A549 (cell line): ENCODE measurements around the gene LRIG1. TPM values are rescaled to one million over a fixed set of nuclear protein-coding genes. Genes with fewer than 3 reads are reported as not detected.

Experiments
- ATAC-seq, 2 experiments: fragments of 200-7000 bp in 1 of 2; fragments of >200 bp in 1 of 2; cut with Nextera tagmentation in 1 of 2; cut with Tn5 transposase in 1 of 2; 3 replicates each; pipeline versions ENCODE4 v1.8.0 to v1.9.1; 2018 to 2020; ENCODE audit warnings: mild to moderate bottlenecking in 1 of 2, moderate library complexity in 1 of 2
- CTCF ChIA-PET: fragments of 300-600 bp; sonication (Branson Sonifier 250); formaldehyde crosslinking; extraction: SDS; loops from one replicate; lab custom pipeline; 2021; ENCODE audit warnings: antibody characterized with exemption, inconsistent platforms; lab: Yijun Ruan, JAX
- POLR2A ChIA-PET: fragments of 350-600 bp; formaldehyde crosslinking; extraction: SDS; loops from one replicate; lab custom pipeline; 2021; ENCODE audit warnings: antibody characterized with exemption, inconsistent platforms; lab: Yijun Ruan, JAX
- DNase-seq, 2 experiments: peaks; one replicate each; pipeline versions ENCODE4 v3.0.0 to v3.0.0-alpha.2; 2011 to 2016; ENCODE audit warnings: low read depth in 1 of 2, low spot score in 1 of 2
- FAIRE-seq: peaks from 2 replicates; lab custom pipeline; 2011; peaks lifted over from hg19 to GRCh38; lab: Jason Lieb, UNC
- H3K27ac ChIP-seq, 2 experiments: fragments of >200 bp; sonication (Bioruptor Twin); formaldehyde crosslinking; 3 replicates each; pipeline ENCODE4 v1.5.1; 2016 to 2017
- H3K4me1 ChIP-seq: fragments of >200 bp; sonication (Bioruptor Twin); formaldehyde crosslinking; 3 replicates; pipeline ENCODE4 v1.6.1; 2016
- H3K4me2 ChIP-seq: fragments of >200 bp; sonication (Bioruptor Twin); formaldehyde crosslinking; 3 replicates; pipeline ENCODE4 v1.6.1; 2016
- H3K4me3 ChIP-seq: fragments of >200 bp; sonication (Bioruptor Twin); formaldehyde crosslinking; 3 replicates; pipeline ENCODE4 v1.5.1; 2016
- H3K9me3 ChIP-seq: fragments of >200 bp; sonication (Bioruptor Twin); formaldehyde crosslinking; 3 replicates; pipeline ENCODE4 v1.6.1; 2016
- BCL3 ChIP-seq: fragments of >200 bp; sonication (Bioruptor Twin); formaldehyde crosslinking; IDR thresholded peaks from 3 replicates; pipeline ENCODE4 v1.6.1; 2016
- CBX8 ChIP-seq: fragments of 200-600 bp; sonication (generic); IDR thresholded peaks from 2 replicates; pipeline ENCODE4 v1.6.1; 2016
- CHD4 ChIP-seq: fragments of 200-600 bp; sonication (generic); IDR thresholded peaks from 2 replicates; pipeline ENCODE4 v1.6.1; 2016; ENCODE audit warnings: antibody characterized with exemption, mild to moderate bottlenecking, borderline replicate concordance
- FOXS1 ChIP-seq: fragments of 250-450 bp; sonication (Bioruptor Pico); IDR thresholded peaks from 2 replicates; pipeline ENCODE4 v1.5.0; 2020; ENCODE audit warnings: mild to moderate bottlenecking, moderate library complexity
- GATA3 ChIP-seq: IDR thresholded peaks from 2 replicates; pipeline ENCODE4 v1.6.1; 2012; ENCODE audit warnings: borderline replicate concordance
- HMGXB4 ChIP-seq: fragments of 250-450 bp; sonication (Bioruptor Pico); IDR thresholded peaks from 2 replicates; pipeline ENCODE4 v1.5.0; 2021; ENCODE audit warnings: mild to moderate bottlenecking, moderate library complexity, borderline replicate concordance
- HOXB13 ChIP-seq: fragments of 250-450 bp; sonication (Bioruptor Pico); IDR thresholded peaks from 2 replicates; pipeline ENCODE4 v1.5.0; 2020; ENCODE audit warnings: low read depth, mild to moderate bottlenecking, moderate library complexity
- HOXB5 ChIP-seq: fragments of 250-450 bp; sonication (Bioruptor Pico); IDR thresholded peaks from 2 replicates; pipeline ENCODE4 v1.5.0; 2020; ENCODE audit warnings: mild to moderate bottlenecking, moderate library complexity
- JUNB ChIP-seq: fragments of >200 bp; sonication (Bioruptor Twin); formaldehyde crosslinking; IDR thresholded peaks from 2 replicates; pipeline ENCODE4 v1.6.1; 2016
- KDM5A ChIP-seq: fragments of 200-600 bp; sonication (generic); IDR thresholded peaks from 2 replicates; pipeline ENCODE4 v1.6.1; 2016; ENCODE audit warnings: antibody characterized with exemption, mild to moderate bottlenecking
- MAX ChIP-seq: IDR thresholded peaks from 2 replicates; pipeline ENCODE4 v1.6.1; 2012
- MAZ ChIP-seq: fragments of 150-350 bp; IDR thresholded peaks from 2 replicates; pipeline ENCODE4 v1.6.1; 2014; ENCODE audit warnings: antibody characterized with exemption, low read depth, low read length, borderline replicate concordance
- MYC ChIP-seq: IDR thresholded peaks from 2 replicates; pipeline ENCODE4 v1.6.1; 2012; ENCODE audit warnings: mild to moderate bottlenecking, inconsistent platforms, low read length, improper control_type of control experiment, borderline replicate concordance
- NFE2L2 ChIP-seq: fragments of 150-350 bp; conservative IDR thresholded peaks from 2 replicates; pipeline ENCODE4 v1.6.1; 2014; ENCODE audit warnings: low read length
- NPAS2 ChIP-seq: fragments of 250-450 bp; sonication (Bioruptor Pico); IDR thresholded peaks from 2 replicates; pipeline ENCODE4 v1.8.0; 2022; ENCODE audit warnings: mild to moderate bottlenecking, moderate library complexity, borderline replicate concordance
- PHF8 ChIP-seq: fragments of 200-600 bp; sonication (generic); IDR thresholded peaks from 2 replicates; pipeline ENCODE4 v1.6.1; 2016; ENCODE audit warnings: low read depth, mild to moderate bottlenecking, antibody characterized with exemption, moderate library complexity, borderline replicate concordance
- POLR2A ChIP-seq: IDR thresholded peaks from 2 replicates; pipeline ENCODE4 v1.6.1; 2012; ENCODE audit warnings: mild to moderate bottlenecking, low read length
- RCOR1 ChIP-seq: fragments of 150-350 bp; IDR thresholded peaks from 2 replicates; pipeline ENCODE4 v1.6.1; 2014; ENCODE audit warnings: antibody characterized with exemption, low read length, low read depth
- RFX5 ChIP-seq: fragments of 450-650 bp; IDR thresholded peaks from 2 replicates; pipeline ENCODE4 v1.7.1; 2014; ENCODE audit warnings: antibody characterized with exemption, mild to moderate bottlenecking, moderate library complexity
- SMC3 ChIP-seq: fragments of >200 bp; sonication (Bioruptor Twin); formaldehyde crosslinking; IDR thresholded peaks from 3 replicates; pipeline ENCODE4 v1.6.1; 2018; ENCODE audit warnings: inconsistent platforms
- WGBS: methylation state at CpG from one replicate; pipeline ENCODE4 v1.1.6; 2017; ENCODE audit errors: missing lambda C conversion rate; 5-methylcytosine and 5-hydroxymethylcytosine counted together
- polyA minus RNA-seq: library from RNA; depleted of rRNA, polyadenylated mRNA; stranded (reverse); fragments of >200 nt; gene quantifications from 2 replicates; pipeline ENCODE4 v1.2.3, GENCODE V29; 2011; rRNA and poly(A)+ RNA removed
- polyA plus RNA-seq, 4 experiments: library from polyadenylated mRNA; depleted of rRNA in 3 of 4; stranded (reverse); fragments of >200 nt; fragmentation: RNase III in 1 of 4; extraction: RNeasy Plus Mini Kit Qiagen cat#74134 plus additional on column Dnase treatment in 1 of 4; gene quantifications; 2 replicates in 3 of 4; 3 replicates in 1 of 4; pipeline ENCODE4 v1.2.3, GENCODE V29; 2011 to 2017
- TF ChIP-seq, protein P1 (sequence below): IDR thresholded peaks from 2 replicates; pipeline ENCODE4 v1.6.1; 2012; ENCODE audit warnings: low read depth, borderline replicate concordance
- TF ChIP-seq, protein P2 (sequence below): fragments of 250-450 bp; sonication (Bioruptor Pico); IDR thresholded peaks from 2 replicates; pipeline ENCODE4 v1.5.0; 2020; ENCODE audit warnings: low read depth, mild to moderate bottlenecking, moderate library complexity

LRIG1 gene
- polyA plus RNA-seq (2011; rRNA removed) (6.2 and 11.2 TPM in 2 replicates), polyA plus RNA-seq (2017; fragmentation: RNase III; extraction: RNeasy Plus Mini Kit Qiagen cat#74134 plus additional on column Dnase treatment) (1.8 to 2.9 TPM (median 2.6 TPM) in 3 replicates), polyA minus RNA-seq (18.4 and 19.3 TPM in 2 replicates)
- polyA plus RNA-seq (2012; cell fraction: cytosol; rRNA removed), result 3.8 and 5.4 TPM in 2 replicates
- 8.5 and 8.8 TPM in 2 replicates for polyA plus RNA-seq (2012; cell fraction: nucleus; rRNA removed)

GRCh38 chr3:66500576-66501482 is at the start of gene LRIG1:
Gene LRIG1, minus strand, starts transcription at chr3:66501022. Its CDS starts 615 bp downstream, at chr3:66500407.
- ATAC-seq (peak; percentile 97 to 99), DNase-seq (peak; percentile 84 to 95), FAIRE-seq (no peak)
- H3K4me1 ChIP-seq, result peaks cover 29% of the 10 kb centered on the region
- H3K4me3 ChIP-seq, result peak within 1 kb of the TSS; percentile 96
- POLR2A ChIA-PET, result no interaction called here
- H3K27ac ChIP-seq, result peak within 1 kb of the TSS; percentile 78 to 90
- TF ChIP-seq MAX (peak; percentile 78), SMC3 (no peak), POLR2A (peak; percentile 34; the same call in 1 of the 2 replicates)
- TF ChIP-seq, protein P1, sequence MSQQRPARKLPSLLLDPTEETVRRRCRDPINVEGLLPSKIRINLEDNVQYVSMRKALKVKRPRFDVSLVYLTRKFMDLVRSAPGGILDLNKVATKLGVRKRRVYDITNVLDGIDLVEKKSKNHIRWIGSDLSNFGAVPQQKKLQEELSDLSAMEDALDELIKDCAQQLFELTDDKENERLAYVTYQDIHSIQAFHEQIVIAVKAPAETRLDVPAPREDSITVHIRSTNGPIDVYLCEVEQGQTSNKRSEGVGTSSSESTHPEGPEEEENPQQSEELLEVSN, result peak; percentile 89
- H3K9me3 ChIP-seq, result no peaks in the 10 kb centered on the region
- WGBS, result 0% methylated on average over 10 of the region's 109 CpGs
- H3K4me2 ChIP-seq, result peak within 1 kb of the TSS; percentile 99
- CTCF ChIA-PET, result no interaction called here

DNA sequence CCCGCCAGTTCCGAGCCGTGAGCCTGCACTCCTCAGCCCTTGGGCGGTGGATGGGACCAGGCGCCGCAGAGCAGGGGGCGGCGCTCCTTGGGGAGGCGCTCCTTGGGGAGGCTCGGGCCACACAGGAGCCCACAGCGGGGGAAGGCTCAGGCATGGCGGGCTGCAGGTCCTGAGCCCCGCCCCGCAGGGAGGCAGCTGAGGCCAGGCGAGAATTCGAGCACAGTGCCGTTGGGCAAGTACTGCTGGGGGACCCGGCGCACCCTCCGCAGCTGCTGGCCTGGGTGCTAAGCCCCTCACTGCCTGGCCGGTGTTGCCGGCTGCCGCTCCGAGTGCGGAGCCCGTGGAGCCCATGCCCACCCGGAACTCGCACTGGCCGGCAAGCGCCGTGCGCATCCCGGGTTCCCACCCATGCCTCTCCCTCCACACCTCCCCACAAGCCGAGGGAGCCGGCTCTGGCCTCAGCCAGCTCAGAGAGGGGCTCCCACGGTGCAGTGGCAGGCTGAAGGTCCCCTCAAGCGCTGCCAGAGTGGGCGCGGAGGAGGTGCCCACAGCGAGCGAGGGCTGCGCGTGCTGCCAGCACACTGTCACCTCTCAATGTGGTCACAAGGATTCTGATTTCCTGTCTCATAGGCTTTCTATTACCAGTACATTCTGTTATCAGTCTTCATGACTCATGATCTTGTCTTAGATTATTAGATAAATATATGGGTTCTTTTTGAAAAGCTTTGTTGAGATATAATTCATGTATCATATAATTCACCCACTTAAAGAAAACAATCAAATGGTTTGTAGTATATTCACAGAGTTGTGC is 44.0 kb upstream of the LRIG1 start:
- FAIRE-seq, result no peak
- no peak for ATAC-seq
- H3K4me1 ChIP-seq, result no peaks in the 10 kb centered on the region
- DNase-seq, result no peak
- no peak overlapping the region for H3K4me3 ChIP-seq
- TF ChIP-seq CHD4 (no peak), HMGXB4 (CRISPR knock-in tag) (no peak), JUNB (no peak), PHF8 (no peak), NFE2L2 (no peak), KDM5A (no peak), HOXB5 (no peak), CBX8 (no peak), NPAS2 (no peak), FOXS1 (CRISPR knock-in tag) (no peak)
- H3K9me3 ChIP-seq, result no peaks in the 10 kb centered on the region
- 88% methylated on average over 5 of the region's 43 CpGs for WGBS
- H3K4me2 ChIP-seq, result no peak overlapping the region
- ChIA-PET POLR2A (no interaction called here), CTCF (no interaction called here)
- H3K27ac ChIP-seq, result no peak overlapping the region

GRCh38 chr3:66542153-66542552 is 41.3 kb upstream of the LRIG1 start:
- FAIRE-seq, result no peak
- TF ChIP-seq HMGXB4 (CRISPR knock-in tag) (no peak), GATA3 (no peak), RCOR1 (no peak), MYC (no peak), HOXB13 (CRISPR knock-in tag) (no peak), RFX5 (no peak), SMC3 (no peak), MAZ (no peak), BCL3 (no peak), FOXS1 (CRISPR knock-in tag) (no peak), CBX8 (no peak)
- TF ChIP-seq, protein P2, sequence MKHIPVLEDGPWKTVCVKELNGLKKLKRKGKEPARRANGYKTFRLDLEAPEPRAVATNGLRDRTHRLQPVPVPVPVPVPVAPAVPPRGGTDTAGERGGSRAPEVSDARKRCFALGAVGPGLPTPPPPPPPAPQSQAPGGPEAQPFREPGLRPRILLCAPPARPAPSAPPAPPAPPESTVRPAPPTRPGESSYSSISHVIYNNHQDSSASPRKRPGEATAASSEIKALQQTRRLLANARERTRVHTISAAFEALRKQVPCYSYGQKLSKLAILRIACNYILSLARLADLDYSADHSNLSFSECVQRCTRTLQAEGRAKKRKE (CRISPR knock-in tag), result no peak
- DNase-seq, result no peak
- ChIA-PET CTCF (interaction anchor here (1.2 kb wide), 1 partner anchor 13 kb away, joined by 4 read pairs; no protein-coding TSS in a partner anchor), POLR2A (no interaction called here)
- no peaks in the 10 kb centered on the region for H3K9me3 ChIP-seq
- H3K4me2 ChIP-seq, result no peak overlapping the region
- ATAC-seq, result no peak
- no peaks in the 10 kb centered on the region for H3K4me1 ChIP-seq
- 52% methylated on average over 2 of the region's 2 CpGs for WGBS
- no peak overlapping the region for H3K4me3 ChIP-seq
- no peak overlapping the region for H3K27ac ChIP-seq
